IMR-90 (cell line): Measurements from ENCODE around the gene LSG1. TPM values are rescaled to one million over a fixed set of nuclear protein-coding genes. Genes with fewer than 3 reads are reported as not detected.

ENCODE experiments used
- ATAC-seq: fragments of 200-7000 bp; cut with Tn5 transposase; 2 replicates; pipeline ENCODE4 v1.9.1; 2020; ENCODE audit warnings: low read depth, mild to moderate bottlenecking, moderate library complexity
- BruUV-seq: library from RNA; stranded (reverse); fragments of 400-500 nt; replicated peaks from 2 replicates; lab custom pipeline; 2021; lab: Mats Ljungman, UMichigan
- CTCF ChIA-PET: fragments of 300-600 bp; formaldehyde crosslinking; extraction: SDS; loops from one replicate; lab custom pipeline; 2021; ENCODE audit warnings: antibody characterized with exemption; lab: Yijun Ruan, JAX
- POLR2A ChIA-PET: fragments of 300-600 bp; sonication (Branson Sonifier 250); formaldehyde crosslinking; loops from one replicate; lab custom pipeline; 2022; ENCODE audit warnings: antibody characterized with exemption; ENCODE audit not compliant: unreplicated experiment; lab: Charles Lee
- DNase-seq: peaks from one replicate; pipeline ENCODE4 v3.0.0; 2013
- H2AFZ ChIP-seq: replicated peaks from 2 replicates; pipeline ENCODE3; 2013; ENCODE audit warnings: low read length, mild to moderate bottlenecking; ENCODE audit not compliant: poor library complexity
- H2AK5ac ChIP-seq: 2 replicates; pipeline ENCODE4 v1.6.1; 2013; ENCODE audit warnings: low read depth, low read length, inconsistent platforms
- H2AK9ac ChIP-seq: replicated peaks from 2 replicates; pipeline ENCODE3; 2013; ENCODE audit warnings: mild to moderate bottlenecking, low read depth, low read length, moderate library complexity; ENCODE audit not compliant: poor library complexity
- H2BK120ac ChIP-seq: 2 replicates; pipeline ENCODE4 v1.6.1; 2013; ENCODE audit warnings: low read depth, low read length, inconsistent platforms
- H2BK15ac ChIP-seq: 3 replicates; pipeline ENCODE4 v1.6.1; 2013; ENCODE audit warnings: low read depth, low read length, inconsistent platforms
- H2BK20ac ChIP-seq: 2 replicates; pipeline ENCODE4 v1.6.1; 2013; ENCODE audit warnings: low read depth, mild to moderate bottlenecking, inconsistent platforms, low read length, moderate library complexity
- H2BK5ac ChIP-seq: 2 replicates; pipeline ENCODE4 v1.6.1; 2013; ENCODE audit warnings: mild to moderate bottlenecking, low read depth, low read length, inconsistent platforms; ENCODE audit not compliant: poor library complexity, severe bottlenecking
- H3K14ac ChIP-seq: replicated peaks from 2 replicates; pipeline ENCODE4 v1.6.1; 2013; ENCODE audit warnings: low read depth, low read length, inconsistent platforms
- H3K18ac ChIP-seq: 2 replicates; pipeline ENCODE4 v1.6.1; 2013; ENCODE audit warnings: low read depth, low read length, control low read depth
- H3K23ac ChIP-seq: 2 replicates; pipeline ENCODE4 v1.6.1; 2013; ENCODE audit warnings: low read depth, low read length, inconsistent platforms
- H3K27ac ChIP-seq: 2 replicates; pipeline ENCODE4 v1.5.1; 2013; ENCODE audit warnings: mild to moderate bottlenecking, control low read depth, low read length; ENCODE audit not compliant: insufficient read depth
- H3K27me3 ChIP-seq: 2 replicates; pipeline ENCODE4 v1.6.1; 2013; ENCODE audit warnings: low read length; ENCODE audit not compliant: control insufficient read depth, insufficient read depth
- H3K36me3 ChIP-seq: 2 replicates; pipeline ENCODE4 v1.6.1; 2013; ENCODE audit warnings: low read length, mixed read lengths; ENCODE audit not compliant: control insufficient read depth, insufficient read depth
- H3K4ac ChIP-seq: 2 replicates; pipeline ENCODE4 v1.6.1; 2013; ENCODE audit warnings: low read depth, low read length, inconsistent platforms
- H3K4me1 ChIP-seq: 2 replicates; pipeline ENCODE4 v1.6.1; 2013; ENCODE audit warnings: low read length, mixed read lengths; ENCODE audit not compliant: control insufficient read depth, insufficient read depth
- H3K4me2 ChIP-seq: 2 replicates; pipeline ENCODE4 v1.6.1; 2013; ENCODE audit warnings: low read depth, mild to moderate bottlenecking, control low read depth, low read length, moderate library complexity
- H3K4me3 ChIP-seq: 2 replicates; pipeline ENCODE4 v1.5.1; 2013; ENCODE audit warnings: low read depth, mild to moderate bottlenecking, control low read depth, low read length, moderate library complexity; ENCODE audit not compliant: insufficient read depth
- H3K56ac ChIP-seq: 2 replicates; pipeline ENCODE4 v1.6.1; 2013; ENCODE audit warnings: low read length, inconsistent platforms; ENCODE audit not compliant: insufficient read depth; ENCODE audit errors: extremely low read depth
- H3K79me1 ChIP-seq, 2 experiments: 2 replicates each; pipeline ENCODE4 v1.6.1; 2013; ENCODE audit warnings: low read length in 2 of 2, inconsistent platforms in 1 of 2, low read depth in 1 of 2
- H3K9ac ChIP-seq: 2 replicates; pipeline ENCODE4 v1.6.1; 2013; ENCODE audit warnings: low read depth, low read length, control low read depth
- H3K9me1 ChIP-seq: 2 replicates; pipeline ENCODE4 v1.6.1; 2013; ENCODE audit warnings: low read length, inconsistent platforms; ENCODE audit not compliant: insufficient read depth
- H3K9me3 ChIP-seq: 2 replicates; pipeline ENCODE4 v1.6.1; 2013; ENCODE audit warnings: low read length; ENCODE audit not compliant: control insufficient read depth, insufficient read depth
- H4K20me1 ChIP-seq: 2 replicates; pipeline ENCODE4 v1.6.1; 2013; ENCODE audit warnings: low read length, inconsistent platforms; ENCODE audit not compliant: insufficient read depth
- H4K5ac ChIP-seq: 2 replicates; pipeline ENCODE4 v1.6.1; 2013; ENCODE audit warnings: mild to moderate bottlenecking, low read depth, low read length, control low read depth
- H4K8ac ChIP-seq, 2 experiments: 2 replicates each; pipeline ENCODE4 v1.6.1; 2013; ENCODE audit warnings: low read depth in 2 of 2, low read length in 2 of 2, control low read depth in 1 of 2, inconsistent platforms in 1 of 2
- H4K91ac ChIP-seq: 2 replicates; pipeline ENCODE4 v1.6.1; 2013; ENCODE audit warnings: low read depth, low read length, inconsistent platforms; ENCODE audit not compliant: insufficient read depth
- CHD1 ChIP-seq: IDR thresholded peaks from 2 replicates; pipeline ENCODE4 v1.6.1; 2012; ENCODE audit warnings: low read depth, low read length, improper control_type of control experiment
- FOS ChIP-seq: fragments of 150-350 bp; IDR thresholded peaks from 2 replicates; pipeline ENCODE4 v1.6.1; 2016; ENCODE audit warnings: low read depth, low read length
- MAFK ChIP-seq: IDR thresholded peaks from 2 replicates; pipeline ENCODE4 v1.6.1; 2012; ENCODE audit warnings: low read depth, low read length, improper control_type of control experiment
- MXI1 ChIP-seq: IDR thresholded peaks from 2 replicates; pipeline ENCODE4 v1.6.1; 2012; ENCODE audit warnings: low read depth, mild to moderate bottlenecking, low read length, moderate library complexity, borderline replicate concordance
- NFE2L2 ChIP-seq: fragments of 150-350 bp; IDR thresholded peaks from 2 replicates; pipeline ENCODE4 v1.6.1; 2016; ENCODE audit warnings: low read depth, mild to moderate bottlenecking, low read length
- POLR2A ChIP-seq: IDR thresholded peaks from 2 replicates; pipeline ENCODE4 v1.6.1; 2012; ENCODE audit warnings: mild to moderate bottlenecking, low read depth, low read length
- RAD21 ChIP-seq: IDR thresholded peaks from 2 replicates; pipeline ENCODE4 v1.6.1; 2012; ENCODE audit warnings: low read length, improper control_type of control experiment
- RCOR1 ChIP-seq: IDR thresholded peaks from 2 replicates; pipeline ENCODE4 v1.6.1; 2012; ENCODE audit warnings: mild to moderate bottlenecking, low read length, improper control_type of control experiment; ENCODE audit not compliant: insufficient replicate concordance
- RFX5 ChIP-seq: IDR thresholded peaks from 2 replicates; pipeline ENCODE4 v1.8.0; 2012; ENCODE audit warnings: low read depth, mild to moderate bottlenecking, low read length, moderate library complexity
- SMC3 ChIP-seq: fragments of 150-350 bp; IDR thresholded peaks from 2 replicates; pipeline ENCODE4 v1.6.1; 2016; ENCODE audit warnings: low read depth, mild to moderate bottlenecking, antibody characterized with exemption, low read length, moderate library complexity
- WGBS, 2 experiments: methylation state at CpG; one replicate each; pipeline versions ENCODE4 v1.1.5 to v1.1.7; 2013; ENCODE audit warnings: missing lambda C conversion rate in 2 of 2; ENCODE audit not compliant: insufficient read length in 1 of 2; ENCODE audit errors: extremely low coverage in 2 of 2; 5-methylcytosine and 5-hydroxymethylcytosine counted together
- dilution Hi-C: fragments of 300-500 bp; cut with HindIII; formaldehyde crosslinking; loops from one replicate; pipeline ENCODE4 v1.14.3; 2018; ENCODE audit warnings: low sequenced_read_pairs; ENCODE audit not compliant: unreplicated experiment
- in situ Hi-C: fragments of 300-500 bp; cut with MboI; formaldehyde crosslinking; loops from 3 replicates; pipeline ENCODE4 v1.14.3; 2019; ENCODE audit warnings: low sequenced_read_pairs, inconsistent platforms, mixed read lengths
- intact Hi-C: fragments of 100-400 bp; cut with micrococcal nuclease; formaldehyde crosslinking; loops from 2 replicates; pipeline ENCODE4 v1.10.0; 2022
- polyA plus RNA-seq, 3 experiments: library from polyadenylated mRNA; depleted of rRNA; stranded (reverse); fragments of >200 nt; gene quantifications; 2 replicates each; pipeline ENCODE4 v1.2.3, GENCODE V29; 2012; ENCODE audit warnings: low replicate concordance in 1 of 3
- total RNA-seq: library from RNA; depleted of rRNA; stranded (reverse); fragments of >200 nt; gene quantifications from 2 replicates; pipeline ENCODE4 v1.2.3, GENCODE V29; 2012
- TF ChIP-seq, protein P1 (sequence below): fragments of 150-350 bp; IDR thresholded peaks from 2 replicates; pipeline ENCODE4 v1.6.1; 2017; ENCODE audit warnings: mild to moderate bottlenecking, antibody characterized with exemption, low read length, low read depth
- TF ChIP-seq, protein P2 (sequence below): conservative IDR thresholded peaks from 2 replicates; pipeline ENCODE4 v1.5.1; 2012; ENCODE audit warnings: mild to moderate bottlenecking, low read depth, low read length, improper control_type of control experiment
- TF ChIP-seq, protein P3 (sequence below): fragments of 150-350 bp; IDR thresholded peaks from 2 replicates; pipeline ENCODE4 v1.6.1; 2016; ENCODE audit warnings: low read depth, mild to moderate bottlenecking, low read length, moderate library complexity, borderline replicate concordance

LSG1 gene
- total and polyA plus RNA-seq, 2 of the 4 experiments (the other 2 are of a cell fraction) = 26.8 to 45.2 TPM

DNA sequence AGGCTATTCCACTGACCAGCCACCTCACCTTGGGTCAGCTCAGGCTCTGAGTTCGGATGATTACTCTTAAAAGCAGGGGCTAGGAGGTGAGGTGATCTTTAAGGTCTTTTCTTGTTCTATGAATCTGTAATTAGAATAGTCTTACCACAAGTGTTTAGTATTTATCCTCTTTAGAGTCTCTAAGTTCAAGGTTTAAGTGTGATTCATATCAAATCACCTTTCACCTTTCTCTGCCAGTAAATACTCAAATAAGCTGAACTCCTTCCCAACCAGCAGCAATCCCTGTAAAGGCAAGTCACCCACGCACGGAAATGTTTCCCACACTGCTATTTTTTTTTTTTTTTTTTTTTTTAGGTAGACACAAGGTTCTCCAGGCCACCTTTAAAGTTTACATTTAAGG, 24.2 kb downstream of the LSG1 start:
- POLR2A ChIA-PET = no interaction called here
- in situ Hi-C loops = no loop called here
- ATAC-seq = no peak

More for the DNA sequence above, 24.2 kb downstream of the LSG1 start:
- Histone ChIP-seq H3K4me3 (no peak overlapping the region), H2AFZ (no peak overlapping the region), H3K23ac (no peak overlapping the region), H3K4me2 (no peak overlapping the region), H2BK120ac (no peak overlapping the region), H2AK5ac (no peak overlapping the region), H3K56ac (no peak overlapping the region), H3K4ac (no peak overlapping the region), H3K14ac (no peak overlapping the region), H3K27ac (no peak overlapping the region), H4K91ac (no peak overlapping the region), H3K27me3 (no peaks in the 10 kb centered on the region), H4K5ac (no peak overlapping the region), H3K9me3 (no peaks in the 10 kb centered on the region), H3K9me1 (no peaks in the 10 kb centered on the region), H2BK15ac (no peak overlapping the region), H4K20me1 (no peaks in the 10 kb centered on the region), H4K8ac (no peak overlapping the region), H3K18ac (no peak overlapping the region), H2BK20ac (no peak overlapping the region), H3K36me3 (peaks cover 40% of the 10 kb centered on the region), H3K9ac (no peak overlapping the region), H2AK9ac (no peak overlapping the region), H3K4me1 (no peaks in the 10 kb centered on the region), H2BK5ac (no peak overlapping the region), H3K79me1 (no peaks in the 10 kb centered on the region; a peak in 3 of 4 replicates)
- intact Hi-C loops = no loop called here
- BruUV-seq = no TSS peak
- dilution Hi-C loops = no loop called here
- CTCF ChIA-PET = no interaction called here
- no peak for DNase-seq
- TF ChIP-seq NFE2L2 (no peak), MAFK (no peak), RFX5 (no peak), MXI1 (no peak), SMC3 (no peak), POLR2A (no peak), RAD21 (no peak), RCOR1 (no peak), CHD1 (no peak), FOS (no peak)
- TF ChIP-seq, protein P1, sequence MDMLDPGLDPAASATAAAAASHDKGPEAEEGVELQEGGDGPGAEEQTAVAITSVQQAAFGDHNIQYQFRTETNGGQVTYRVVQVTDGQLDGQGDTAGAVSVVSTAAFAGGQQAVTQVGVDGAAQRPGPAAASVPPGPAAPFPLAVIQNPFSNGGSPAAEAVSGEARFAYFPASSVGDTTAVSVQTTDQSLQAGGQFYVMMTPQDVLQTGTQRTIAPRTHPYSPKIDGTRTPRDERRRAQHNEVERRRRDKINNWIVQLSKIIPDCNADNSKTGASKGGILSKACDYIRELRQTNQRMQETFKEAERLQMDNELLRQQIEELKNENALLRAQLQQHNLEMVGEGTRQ = no peak
- TF ChIP-seq, protein P2, sequence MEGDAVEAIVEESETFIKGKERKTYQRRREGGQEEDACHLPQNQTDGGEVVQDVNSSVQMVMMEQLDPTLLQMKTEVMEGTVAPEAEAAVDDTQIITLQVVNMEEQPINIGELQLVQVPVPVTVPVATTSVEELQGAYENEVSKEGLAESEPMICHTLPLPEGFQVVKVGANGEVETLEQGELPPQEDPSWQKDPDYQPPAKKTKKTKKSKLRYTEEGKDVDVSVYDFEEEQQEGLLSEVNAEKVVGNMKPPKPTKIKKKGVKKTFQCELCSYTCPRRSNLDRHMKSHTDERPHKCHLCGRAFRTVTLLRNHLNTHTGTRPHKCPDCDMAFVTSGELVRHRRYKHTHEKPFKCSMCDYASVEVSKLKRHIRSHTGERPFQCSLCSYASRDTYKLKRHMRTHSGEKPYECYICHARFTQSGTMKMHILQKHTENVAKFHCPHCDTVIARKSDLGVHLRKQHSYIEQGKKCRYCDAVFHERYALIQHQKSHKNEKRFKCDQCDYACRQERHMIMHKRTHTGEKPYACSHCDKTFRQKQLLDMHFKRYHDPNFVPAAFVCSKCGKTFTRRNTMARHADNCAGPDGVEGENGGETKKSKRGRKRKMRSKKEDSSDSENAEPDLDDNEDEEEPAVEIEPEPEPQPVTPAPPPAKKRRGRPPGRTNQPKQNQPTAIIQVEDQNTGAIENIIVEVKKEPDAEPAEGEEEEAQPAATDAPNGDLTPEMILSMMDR = no peak
- TF ChIP-seq, protein P3, sequence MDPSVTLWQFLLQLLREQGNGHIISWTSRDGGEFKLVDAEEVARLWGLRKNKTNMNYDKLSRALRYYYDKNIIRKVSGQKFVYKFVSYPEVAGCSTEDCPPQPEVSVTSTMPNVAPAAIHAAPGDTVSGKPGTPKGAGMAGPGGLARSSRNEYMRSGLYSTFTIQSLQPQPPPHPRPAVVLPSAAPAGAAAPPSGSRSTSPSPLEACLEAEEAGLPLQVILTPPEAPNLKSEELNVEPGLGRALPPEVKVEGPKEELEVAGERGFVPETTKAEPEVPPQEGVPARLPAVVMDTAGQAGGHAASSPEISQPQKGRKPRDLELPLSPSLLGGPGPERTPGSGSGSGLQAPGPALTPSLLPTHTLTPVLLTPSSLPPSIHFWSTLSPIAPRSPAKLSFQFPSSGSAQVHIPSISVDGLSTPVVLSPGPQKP = no peak
- no CpG with 5 or more reads among the region's 3 CpGs for WGBS, 2 experiments
